NCI-H146 (cell line): Measurements from ENCODE around the gene HES1.

ENCODE experiments used
- DNase-seq: peaks from one replicate; lab custom pipeline; 2025; lab: John Stamatoyannopoulos, UW

The HES1 gene

DNA sequence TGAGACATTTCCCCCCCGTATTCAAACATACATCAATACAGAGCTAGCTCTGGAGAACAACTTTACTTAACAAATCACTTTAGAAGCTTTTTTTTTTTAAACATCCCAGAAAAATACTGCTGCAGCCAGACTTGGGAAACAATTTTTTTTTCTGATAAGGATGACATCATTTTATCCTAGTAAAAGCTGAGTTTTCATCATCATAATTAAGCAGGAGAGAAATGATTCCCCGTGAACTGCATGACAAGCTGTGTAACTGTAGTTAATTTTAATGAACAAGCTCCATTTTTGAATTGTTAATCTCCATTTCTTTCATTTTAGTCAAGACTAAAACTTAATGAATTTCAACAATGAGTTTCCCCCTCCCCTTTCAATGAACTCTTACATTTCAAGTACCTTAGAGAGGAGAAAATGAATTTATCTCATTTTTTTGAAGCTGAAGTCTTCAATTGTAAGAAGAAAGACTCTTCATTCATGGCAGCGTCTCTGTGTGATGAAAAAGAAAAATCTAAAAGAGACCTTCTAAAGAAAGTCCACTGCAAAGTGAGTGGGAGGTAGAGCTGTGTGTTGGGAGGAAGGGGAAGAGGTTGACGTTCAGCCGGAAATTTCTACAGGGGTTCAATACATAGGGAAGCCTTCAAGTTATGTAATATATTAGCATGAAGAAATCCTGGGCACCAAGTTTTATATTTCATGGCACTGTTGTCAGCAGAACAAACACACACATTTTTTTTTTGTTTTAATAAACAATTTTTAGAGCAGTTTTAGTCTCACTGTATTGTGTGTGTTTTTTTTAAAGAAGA, 31.7 kb downstream of the HES1 start:
- DNase-seq, result no peak

- DNase-seq, result no peak
Observed at GRCh38 chr3:194168994-194169393, 33.0 kb downstream of the HES1 start.

GRCh38 chr3:194169595-194169994, 33.6 kb downstream of the HES1 start:
- DNase-seq, result no peak

GRCh38 chr3:194170793-194171192, 34.8 kb downstream of the HES1 start:
- DNase-seq, result no peak

GRCh38 chr3:194174406-194174805, 38.5 kb downstream of the HES1 start:
- no peak for DNase-seq

DNA sequence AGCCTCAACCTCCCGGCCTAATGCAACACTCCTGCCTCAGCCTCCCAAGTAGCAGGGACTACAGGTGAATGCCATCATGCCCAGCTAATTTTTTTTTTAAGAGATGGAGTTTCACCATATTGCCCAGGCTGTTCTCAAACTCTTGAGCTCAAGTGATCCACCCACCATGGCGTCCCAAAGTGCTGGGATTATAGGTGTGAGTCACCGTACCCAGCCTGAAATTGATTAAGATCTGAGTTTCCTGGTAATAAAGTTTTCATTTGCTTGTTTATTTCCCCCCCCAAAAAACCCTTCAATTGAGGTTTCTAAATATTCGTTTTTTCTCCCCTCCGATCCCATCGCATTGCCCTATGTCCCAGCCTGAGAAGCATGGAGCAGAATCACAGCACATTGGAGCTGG, 39.0 kb downstream of the HES1 start:
- no peak for DNase-seq

- no peak for DNase-seq
Observed at GRCh38 chr3:194176274-194176991, 40.5 kb downstream of the HES1 start.

DNA sequence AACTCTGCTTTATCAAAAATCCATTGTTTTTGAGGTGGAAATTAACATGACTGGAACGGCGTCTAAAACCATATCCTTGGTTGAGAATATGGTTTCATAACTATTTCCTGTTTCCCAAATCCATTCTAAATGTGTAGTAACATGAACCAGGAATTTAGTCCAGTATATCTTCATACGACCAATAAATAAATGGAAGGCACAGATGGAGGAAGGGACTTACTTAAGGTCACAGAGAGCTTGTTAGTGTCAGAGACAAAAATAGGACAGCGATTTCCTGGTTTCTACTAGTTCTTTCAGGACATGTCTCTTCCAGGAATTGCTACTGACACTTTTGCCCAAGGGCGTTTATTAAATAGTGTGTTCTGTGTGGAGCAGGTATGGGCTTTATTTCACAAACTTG, 41.2 kb downstream of the HES1 start:
- DNase-seq, result no peak

DNA sequence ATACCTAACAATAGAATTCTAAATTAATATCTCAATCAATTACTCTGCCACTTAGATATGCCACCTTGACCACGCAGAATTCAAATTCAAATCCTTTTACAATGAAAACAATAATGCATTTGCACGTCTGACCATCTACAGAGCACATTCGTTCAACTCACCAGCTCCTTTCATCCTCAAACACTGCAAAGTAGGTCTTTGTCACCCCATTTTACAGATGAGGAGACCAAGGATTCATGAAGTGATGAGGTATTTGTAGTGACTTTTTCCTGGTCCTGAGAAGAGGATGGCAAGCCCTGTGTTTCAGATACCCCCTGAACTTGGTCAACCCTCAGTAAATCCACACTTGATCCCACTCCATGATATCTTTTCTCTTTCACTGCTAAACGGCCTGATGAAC, 42.2 kb downstream of the HES1 start:
- DNase-seq, result no peak

DNA sequence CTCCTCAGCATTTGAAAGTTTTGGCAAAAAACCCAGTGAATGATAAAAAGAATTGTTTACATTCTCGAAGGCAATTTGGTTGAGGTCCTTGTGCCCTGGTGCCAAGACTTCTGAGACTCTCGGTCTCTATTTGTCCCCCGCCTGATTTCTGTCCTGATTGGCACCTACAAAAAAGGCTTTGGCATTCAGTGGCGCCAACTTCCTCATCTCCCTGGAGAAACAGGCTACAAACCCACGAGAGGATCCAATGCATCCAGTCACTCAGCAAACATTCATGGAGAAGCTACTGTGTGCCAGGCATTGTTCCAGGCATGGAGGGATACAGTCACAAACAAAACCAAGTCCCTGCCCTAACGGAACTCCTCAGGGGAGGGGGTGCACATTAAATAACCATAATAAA, 42.7 kb downstream of the HES1 start:
- DNase-seq, result no peak

DNA sequence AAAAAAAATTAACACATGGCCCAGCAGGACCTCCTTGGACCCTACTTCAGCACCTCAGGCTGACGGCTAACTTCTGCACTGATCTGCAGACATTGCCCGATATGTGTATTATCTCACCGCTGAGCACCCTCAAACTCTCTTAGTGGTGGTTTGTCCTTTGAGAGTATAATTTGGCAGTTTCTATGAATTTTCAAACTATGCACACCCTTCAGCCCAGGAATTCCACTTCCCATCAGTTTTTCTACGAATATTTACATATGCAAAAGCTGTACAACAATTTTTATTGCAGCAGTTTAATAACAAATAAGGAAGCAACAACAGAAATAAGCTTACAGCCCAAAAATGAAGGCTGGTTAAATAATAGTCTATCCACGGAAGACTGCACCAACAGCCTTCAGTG, 44.6 kb downstream of the HES1 start:
- DNase-seq, result no peak

- no peak for DNase-seq
Observed at GRCh38 chr3:194181612-194182529, 45.9 kb downstream of the HES1 start.

GRCh38 chr3:194183271-194183670, 47.3 kb downstream of the HES1 start:
- DNase-seq, result no peak

DNA sequence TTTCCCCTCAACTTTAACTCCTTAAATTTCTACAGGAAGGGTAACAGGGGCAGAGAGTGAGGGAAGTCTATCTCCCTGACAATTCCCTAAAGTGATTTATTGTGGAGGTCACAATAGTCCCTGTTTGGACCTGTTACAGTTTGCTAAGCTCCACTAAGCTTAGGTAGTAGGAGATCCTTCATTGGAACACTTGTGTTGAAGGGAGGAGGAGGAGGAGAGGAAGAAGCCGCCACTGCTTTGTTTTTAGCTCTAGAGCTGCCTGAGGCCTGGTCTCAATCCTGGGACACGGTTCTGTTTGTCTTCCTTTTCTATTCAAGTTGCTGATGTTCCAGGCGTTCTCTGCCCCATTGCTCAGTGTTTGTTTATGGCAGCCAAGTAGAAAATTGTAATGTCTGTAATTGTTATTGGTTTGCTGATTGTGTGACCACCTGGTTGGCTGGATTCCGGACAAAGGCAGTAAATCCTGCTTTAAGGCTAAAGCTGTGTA, 48.4 kb downstream of the HES1 start:
- DNase-seq, result peak; percentile 99

- DNase-seq, result no peak
Observed at GRCh38 chr3:194184801-194185200, 48.9 kb downstream of the HES1 start.

DNA sequence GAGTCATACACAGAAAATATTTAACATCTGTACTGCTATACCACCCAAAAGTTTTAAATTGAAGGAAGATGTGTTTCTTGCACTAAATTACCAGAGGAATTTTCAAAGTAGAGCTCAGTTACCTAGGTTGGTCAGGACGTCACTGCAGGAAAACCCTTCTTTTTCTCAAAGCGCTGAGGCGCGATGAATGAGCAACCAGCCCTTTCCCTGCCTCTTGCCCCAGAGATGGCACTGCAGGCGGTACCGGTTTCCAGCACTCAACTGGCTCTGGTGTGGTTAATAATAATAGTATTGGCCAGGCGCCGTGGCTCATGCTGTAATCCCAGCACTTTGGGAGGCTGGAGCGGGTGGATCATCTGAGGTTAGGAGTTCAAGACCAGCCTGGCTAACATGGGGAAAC, 49.3 kb downstream of the HES1 start:
- peak; percentile 44 for DNase-seq

DNA sequence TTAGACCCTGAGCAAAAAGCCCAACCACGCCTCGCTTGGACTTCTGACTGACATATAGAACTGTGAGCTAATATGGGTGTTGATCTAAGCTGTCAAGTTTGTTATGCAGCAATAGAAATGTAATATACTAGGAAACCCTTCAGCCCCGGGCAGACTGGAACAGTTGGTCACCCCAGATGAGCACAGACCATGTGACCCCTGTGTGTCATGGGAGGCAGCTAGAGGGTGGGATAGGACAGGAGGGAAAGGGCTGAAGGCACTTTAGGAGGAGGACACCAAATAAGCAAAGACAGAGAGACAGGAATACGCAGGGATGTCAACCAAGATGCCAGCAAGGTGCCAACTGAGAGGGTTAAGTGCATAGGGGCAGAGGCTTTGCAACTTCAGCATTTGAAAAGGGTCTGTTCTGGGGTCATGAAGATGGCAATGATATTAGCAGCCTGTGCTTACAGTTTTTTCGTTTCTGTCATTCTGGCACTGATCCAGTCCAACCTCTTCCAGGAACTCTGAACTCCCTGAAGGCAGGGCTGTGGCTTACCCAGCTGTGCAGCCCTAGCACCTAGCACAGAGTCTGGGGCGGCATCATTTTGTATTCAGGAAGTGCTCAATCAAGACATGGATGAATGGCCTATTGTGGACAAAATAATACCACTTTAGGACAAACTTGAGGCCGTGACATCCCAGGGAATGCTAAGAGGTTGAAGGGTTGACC, 51.4 kb downstream of the HES1 start:
- no peak for DNase-seq
